K562 (cell line): Measurements from ENCODE around the gene NUPR1.
"Not testable (repeated sequence)": the region's sequence is repeated elsewhere in the genome, so short reads cannot be mapped to it uniquely, and the experiment has no call there.

ENCODE experiments used
- ELF1 ChIP-seq: fragments of 200-800 bp; sonication (Bioruptor generic); IDR thresholded peaks from 2 replicates; pipeline ENCODE4 v1.6.1; 2016; ENCODE audit warnings: missing genetic modification characterization, missing compliant biosample characterization
- GATA2 ChIP-seq: sonication (generic); formaldehyde crosslinking; IDR thresholded peaks from 2 replicates; pipeline ENCODE4 v1.4.0; 2020; ENCODE audit warnings: mild to moderate bottlenecking, missing genetic modification reagents
- POLR2A ChIP-seq: fragments of 450-650 bp; conservative IDR thresholded peaks from 2 replicates; pipeline ENCODE4 v1.6.1; 2016
- SMAD4 ChIP-seq: fragments of 250-450 bp; sonication (Bioruptor Pico); conservative IDR thresholded peaks from 2 replicates; pipeline ENCODE4 v1.8.0; 2021; ENCODE audit warnings: inconsistent platforms, mild to moderate bottlenecking, moderate library complexity
- TF ChIP-seq, protein P1 (sequence below), 2 experiments: fragments of 450-650 bp; formaldehyde crosslinking in 1 of 2; IDR thresholded peaks; 2 replicates each; pipeline versions ENCODE4 v1.4.0 to v1.6.1; 2014 to 2020; ENCODE audit warnings: mild to moderate bottlenecking in 2 of 2, borderline replicate concordance in 1 of 2, low read depth in 1 of 2

GRCh38 chr16:28483361-28483760 is 55.4 kb downstream of the NUPR1 start:
- not testable (repeated sequence) for TF ChIP-seq POLR2A; ELF1 (tag); GATA2 (CRISPR knock-in tag); SMAD4 (CRISPR knock-in tag)
- TF ChIP-seq, protein P1, sequence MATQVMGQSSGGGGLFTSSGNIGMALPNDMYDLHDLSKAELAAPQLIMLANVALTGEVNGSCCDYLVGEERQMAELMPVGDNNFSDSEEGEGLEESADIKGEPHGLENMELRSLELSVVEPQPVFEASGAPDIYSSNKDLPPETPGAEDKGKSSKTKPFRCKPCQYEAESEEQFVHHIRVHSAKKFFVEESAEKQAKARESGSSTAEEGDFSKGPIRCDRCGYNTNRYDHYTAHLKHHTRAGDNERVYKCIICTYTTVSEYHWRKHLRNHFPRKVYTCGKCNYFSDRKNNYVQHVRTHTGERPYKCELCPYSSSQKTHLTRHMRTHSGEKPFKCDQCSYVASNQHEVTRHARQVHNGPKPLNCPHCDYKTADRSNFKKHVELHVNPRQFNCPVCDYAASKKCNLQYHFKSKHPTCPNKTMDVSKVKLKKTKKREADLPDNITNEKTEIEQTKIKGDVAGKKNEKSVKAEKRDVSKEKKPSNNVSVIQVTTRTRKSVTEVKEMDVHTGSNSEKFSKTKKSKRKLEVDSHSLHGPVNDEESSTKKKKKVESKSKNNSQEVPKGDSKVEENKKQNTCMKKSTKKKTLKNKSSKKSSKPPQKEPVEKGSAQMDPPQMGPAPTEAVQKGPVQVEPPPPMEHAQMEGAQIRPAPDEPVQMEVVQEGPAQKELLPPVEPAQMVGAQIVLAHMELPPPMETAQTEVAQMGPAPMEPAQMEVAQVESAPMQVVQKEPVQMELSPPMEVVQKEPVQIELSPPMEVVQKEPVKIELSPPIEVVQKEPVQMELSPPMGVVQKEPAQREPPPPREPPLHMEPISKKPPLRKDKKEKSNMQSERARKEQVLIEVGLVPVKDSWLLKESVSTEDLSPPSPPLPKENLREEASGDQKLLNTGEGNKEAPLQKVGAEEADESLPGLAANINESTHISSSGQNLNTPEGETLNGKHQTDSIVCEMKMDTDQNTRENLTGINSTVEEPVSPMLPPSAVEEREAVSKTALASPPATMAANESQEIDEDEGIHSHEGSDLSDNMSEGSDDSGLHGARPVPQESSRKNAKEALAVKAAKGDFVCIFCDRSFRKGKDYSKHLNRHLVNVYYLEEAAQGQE (IDR thresholded peaks at IDR 0.05; ENCODE audit: borderline replicate concordance), result not testable (repeated sequence)
- TF ChIP-seq, protein P1 (CRISPR knock-in tag; IDR thresholded peaks at IDR 0.05; ENCODE audit: low read depth), result not testable (repeated sequence)
